GM21367 (cell line): ENCODE results near the gene SPATA16.
"Not testable (repeated sequence)": the region's sequence is repeated elsewhere in the genome, so short reads cannot be mapped to it uniquely, and the experiment has no call there.

Experiments used
- ATAC-seq: cut with Tn5 transposase; IDR thresholded peaks from one replicate; pipeline ENCODE4 v1.9.1; 2021; ENCODE audit not compliant: unreplicated experiment

Gene SPATA16, protein sequence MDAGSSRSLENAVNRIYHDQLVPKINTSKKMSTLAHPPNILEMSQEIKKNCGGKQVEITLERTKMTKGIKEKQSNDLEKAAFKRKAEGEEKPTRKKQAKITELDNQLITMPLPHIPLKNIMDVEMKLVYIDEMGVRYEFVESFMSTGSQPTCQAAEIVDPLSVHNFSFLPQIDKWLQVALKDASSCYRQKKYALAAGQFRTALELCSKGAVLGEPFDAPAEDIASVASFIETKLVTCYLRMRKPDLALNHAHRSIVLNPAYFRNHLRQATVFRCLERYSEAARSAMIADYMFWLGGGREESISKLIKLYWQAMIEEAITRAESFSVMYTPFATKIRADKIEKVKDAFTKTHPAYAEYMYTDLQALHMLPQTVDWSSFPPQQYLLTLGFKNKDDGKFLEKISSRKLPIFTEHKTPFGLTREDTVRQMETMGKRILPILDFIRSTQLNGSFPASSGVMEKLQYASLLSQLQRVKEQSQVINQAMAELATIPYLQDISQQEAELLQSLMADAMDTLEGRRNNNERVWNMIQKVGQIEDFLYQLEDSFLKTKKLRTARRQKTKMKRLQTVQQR

DNA sequence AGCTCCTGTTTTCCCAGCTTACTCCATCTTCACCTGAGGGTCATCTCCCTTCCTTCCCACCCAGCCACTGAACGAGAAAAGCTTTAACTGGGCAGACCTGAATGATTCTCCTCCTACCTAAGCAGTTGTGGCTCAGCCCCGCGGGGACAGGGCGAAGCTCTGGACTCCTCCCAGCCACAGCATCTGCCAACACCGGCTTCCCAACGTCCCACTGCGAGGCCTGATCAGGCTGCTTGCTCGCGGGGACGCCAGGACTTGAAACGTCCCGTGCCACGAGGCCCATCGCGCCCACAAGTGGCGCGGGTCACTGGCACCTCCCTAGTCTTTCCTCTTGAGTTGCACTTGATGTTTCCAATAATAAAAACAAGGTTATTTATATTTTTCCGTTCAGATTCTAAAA lies at the start of gene SPATA16:
Gene SPATA16 (minus strand): TSS at position 250 of the 400 bp plus-strand sequence. CDS start 23,504 bp downstream, outside the sequence.
- no peak for ATAC-seq

DNA sequence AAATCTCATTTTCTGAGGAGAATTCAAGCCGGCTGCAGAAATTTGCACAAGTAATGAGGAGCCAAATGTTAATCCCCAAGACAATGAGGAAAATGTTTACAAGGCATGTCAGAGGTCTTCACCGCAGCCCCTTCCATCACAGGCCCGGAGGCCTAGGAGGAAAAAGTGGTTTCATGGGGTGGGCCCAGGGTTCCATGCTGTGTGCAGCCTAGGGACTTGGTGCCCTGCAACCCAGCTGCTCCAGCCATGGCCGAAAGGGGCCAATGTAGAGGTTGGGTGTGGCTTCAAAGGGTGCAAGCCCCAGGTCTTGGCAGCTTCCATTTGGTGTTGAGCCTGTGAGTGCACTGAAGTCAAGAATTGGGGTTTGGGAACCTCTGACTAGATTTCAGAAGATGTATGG lies 42.0 kb upstream of the SPATA16 start:
- ATAC-seq, result not testable (repeated sequence)

DNA sequence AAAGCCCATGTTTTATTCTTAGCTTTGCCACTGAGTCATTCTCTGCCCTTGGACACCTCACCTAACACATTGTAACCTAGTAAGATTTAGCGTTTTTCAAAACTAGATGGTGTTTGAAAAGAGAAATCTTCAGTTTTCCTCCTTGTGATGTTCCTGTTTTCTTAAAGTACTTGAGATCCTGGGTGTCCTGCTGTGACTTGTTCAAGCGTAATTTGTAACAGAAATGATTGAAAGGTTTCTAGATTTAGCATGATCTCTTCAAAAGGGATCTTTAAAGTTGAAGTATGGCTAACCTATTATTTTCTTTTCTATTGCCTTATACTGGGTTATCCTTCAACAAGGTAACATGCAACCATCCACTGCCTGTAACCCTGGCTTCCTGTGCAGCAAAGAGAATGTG lies 32.6 kb upstream of the SPATA16 start:
- ATAC-seq, result no peak

DNA sequence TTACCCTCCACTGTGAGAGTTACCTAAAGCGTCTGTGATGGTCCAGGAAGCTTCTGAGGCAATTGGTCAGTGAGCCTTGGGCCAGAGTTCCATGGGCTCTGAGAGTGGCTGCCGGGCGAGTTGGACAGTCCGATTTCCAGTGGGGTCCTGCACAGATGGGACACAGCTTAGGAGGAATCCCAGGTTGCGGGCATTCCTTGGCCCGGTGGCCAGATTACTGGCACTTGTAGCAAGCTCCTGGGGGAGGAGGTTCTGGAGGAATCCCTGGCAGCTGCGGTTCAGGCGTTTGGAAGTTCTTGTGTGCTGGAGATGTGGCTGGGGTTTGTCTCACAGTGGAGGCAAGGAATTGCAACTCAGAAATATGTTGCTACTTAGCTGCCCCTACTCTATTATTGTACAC lies 18.1 kb upstream of the SPATA16 start:
- ATAC-seq, result not testable (repeated sequence)

DNA sequence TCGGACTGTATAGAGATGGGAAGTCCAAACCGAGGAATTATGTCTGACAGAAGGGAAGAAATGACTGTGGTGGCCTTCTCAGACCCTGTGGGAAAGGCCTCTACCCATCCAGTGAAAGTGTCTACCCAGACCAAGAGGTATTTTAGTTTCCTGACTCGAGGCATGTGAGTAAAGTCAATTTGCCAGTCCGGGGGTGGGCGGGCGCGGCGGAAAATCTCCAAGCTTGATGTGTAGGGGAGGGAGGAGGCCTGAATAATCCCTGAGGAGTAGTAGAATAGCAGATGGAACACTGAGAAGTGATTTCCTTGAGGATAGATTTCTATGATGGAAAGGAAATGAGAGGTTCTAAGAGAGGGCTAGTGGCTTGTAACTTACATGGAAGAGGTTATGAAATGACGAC lies 15.5 kb upstream of the SPATA16 start:
- ATAC-seq, result not testable (repeated sequence)

DNA sequence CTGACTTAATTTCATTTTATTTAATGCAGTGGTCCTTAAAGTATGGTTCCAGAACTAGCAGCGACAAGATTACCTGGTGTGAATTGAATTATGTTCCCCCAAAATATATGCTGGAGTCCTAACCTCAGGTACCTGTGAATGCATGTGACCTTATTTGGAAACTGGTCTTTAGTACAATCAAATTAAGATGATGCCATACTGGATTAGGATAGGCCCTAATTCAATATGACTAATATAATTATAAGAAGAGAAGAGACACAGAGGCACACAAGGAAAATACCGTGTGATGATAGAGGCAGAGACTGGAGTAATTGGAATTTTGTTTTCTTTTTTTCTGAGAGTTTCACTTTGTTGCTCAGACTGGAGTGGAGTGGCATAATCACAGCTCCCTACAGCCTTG lies 12.6 kb upstream of the SPATA16 start:
- ATAC-seq, result no peak

DNA sequence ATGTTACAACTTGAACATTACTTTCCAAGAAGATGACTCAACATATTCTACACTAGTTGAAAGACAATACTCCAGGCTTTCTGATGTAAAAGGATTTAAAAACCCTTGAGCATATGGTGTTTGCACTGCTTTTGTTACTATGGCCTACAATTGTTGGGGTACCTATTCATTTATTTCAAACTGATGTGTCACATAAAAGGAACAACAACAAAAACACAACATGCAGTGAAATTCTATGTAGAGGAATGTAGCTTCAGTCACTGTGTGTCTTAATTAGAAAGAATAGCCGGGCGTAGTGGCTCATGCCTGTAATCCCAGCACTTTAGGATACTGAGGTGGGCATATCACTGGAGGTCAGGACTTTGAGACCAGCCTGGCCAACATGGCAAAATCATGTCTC lies 1.6 kb downstream of the SPATA16 start:
- ATAC-seq, result no peak

DNA sequence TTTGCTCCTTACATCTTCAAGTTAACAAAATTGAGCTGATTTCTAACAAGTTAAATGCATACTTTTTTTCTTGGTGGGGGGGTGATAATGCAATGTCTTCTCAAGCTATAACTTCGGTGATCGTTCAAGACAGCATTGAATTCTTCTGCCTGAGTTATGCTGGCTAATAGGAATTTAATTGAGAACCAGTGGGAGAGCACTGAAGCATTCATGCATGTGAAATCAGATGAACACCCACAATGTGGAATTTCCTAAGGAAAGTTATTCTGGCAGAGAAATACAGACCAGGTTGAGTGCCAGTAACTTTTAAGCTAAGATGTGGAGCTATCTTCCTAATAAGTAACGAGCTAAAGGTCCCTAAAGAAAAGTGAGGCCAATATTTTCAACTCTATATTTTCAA lies 3.0 kb downstream of the SPATA16 start:
- ATAC-seq, result no peak

DNA sequence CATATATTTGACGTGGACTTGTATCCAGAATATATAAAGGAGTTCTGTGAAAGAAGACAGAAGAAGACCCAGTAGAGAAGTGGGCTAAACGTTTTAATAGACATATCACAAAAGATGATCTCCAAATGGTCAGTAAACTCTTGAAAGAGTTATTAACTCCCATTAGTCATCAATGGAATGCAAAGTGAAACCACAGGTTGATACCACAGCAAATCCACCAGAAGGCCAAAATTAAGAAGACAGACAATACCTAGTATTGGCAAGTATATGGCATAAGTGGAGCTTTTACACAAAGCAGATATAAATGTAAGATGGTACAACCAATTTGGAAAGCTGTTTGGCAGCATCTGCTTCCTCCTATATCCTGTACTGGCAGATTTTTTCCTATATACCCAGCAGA lies 6.0 kb downstream of the SPATA16 start:
- ATAC-seq, result no peak

DNA sequence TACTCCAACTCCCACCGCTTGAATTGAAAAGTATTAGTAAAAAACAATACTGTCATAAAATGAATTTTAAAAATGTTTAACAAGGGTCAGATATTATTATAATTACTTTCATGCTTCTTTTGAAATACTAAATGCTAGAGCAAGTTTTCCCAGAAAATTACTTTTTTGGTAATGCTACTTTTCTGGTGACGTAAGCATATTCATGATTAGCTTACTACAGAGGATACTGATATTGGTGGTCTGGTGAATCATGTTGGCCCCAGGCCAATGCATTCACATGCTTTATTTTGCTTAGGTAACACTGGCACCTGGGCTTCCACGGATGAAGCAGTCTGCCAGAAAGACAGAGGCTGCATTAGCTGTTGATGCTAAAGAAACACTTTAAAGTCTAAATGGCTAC lies 12.4 kb downstream of the SPATA16 start:
- ATAC-seq, result no peak

DNA sequence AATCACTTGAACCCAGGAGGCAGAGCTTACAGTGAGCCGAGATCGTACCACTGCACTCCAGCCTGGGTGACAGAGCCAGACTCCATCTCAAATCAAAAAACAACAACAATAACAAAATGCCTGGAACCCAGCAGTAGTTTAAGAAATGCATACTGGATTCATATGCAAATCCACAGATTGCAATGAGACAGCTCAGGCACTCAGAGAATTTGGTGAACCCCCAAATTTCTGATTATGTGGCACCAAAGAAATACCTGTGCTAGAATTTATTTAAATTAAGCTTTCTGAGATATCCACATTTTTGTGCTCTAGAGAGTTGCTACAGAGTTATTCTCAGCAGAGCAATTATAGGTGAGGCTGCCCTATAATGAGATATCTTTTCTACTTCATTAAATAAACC lies 29.7 kb downstream of the SPATA16 start:
- no peak for ATAC-seq

DNA sequence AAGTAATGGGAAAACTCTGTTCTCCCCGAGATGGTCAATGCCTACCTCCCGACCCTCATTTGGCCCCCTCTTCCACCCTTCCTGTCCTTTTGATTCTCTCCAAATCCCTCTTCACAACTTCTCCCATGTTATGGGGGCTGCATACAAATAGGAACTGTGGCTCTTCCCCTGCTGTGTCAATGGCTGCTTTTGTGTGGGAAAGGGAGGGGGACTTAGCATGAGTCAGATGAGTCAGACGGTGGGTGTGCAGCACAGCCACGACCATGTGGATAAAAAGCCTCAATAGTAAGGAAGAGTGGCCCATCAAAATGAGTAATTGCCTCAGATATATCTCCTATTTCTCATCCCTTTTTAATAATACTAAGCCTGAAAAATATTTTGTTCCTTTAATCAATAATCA lies 31.9 kb downstream of the SPATA16 start:
- ATAC-seq, result no peak

DNA sequence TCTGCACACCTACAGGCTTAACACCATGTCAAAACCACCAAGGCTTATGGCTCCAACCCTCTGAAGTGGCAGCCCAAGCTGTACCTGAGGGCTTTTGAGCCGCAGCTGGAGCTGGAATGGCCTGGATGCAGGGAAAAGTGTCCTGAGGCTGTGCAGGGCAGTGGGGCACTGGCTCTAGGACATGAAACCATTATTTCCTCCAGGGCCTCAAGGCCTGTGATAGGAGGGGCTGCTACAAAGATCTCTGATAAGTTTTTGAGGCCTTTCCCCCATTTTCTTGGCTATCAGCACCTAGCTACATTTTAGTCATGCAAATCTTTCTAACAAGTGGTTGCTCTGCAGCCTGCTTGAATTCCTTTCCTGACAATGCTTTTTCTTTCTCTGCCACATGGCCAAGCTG lies 37.6 kb downstream of the SPATA16 start:
- no peak for ATAC-seq

DNA sequence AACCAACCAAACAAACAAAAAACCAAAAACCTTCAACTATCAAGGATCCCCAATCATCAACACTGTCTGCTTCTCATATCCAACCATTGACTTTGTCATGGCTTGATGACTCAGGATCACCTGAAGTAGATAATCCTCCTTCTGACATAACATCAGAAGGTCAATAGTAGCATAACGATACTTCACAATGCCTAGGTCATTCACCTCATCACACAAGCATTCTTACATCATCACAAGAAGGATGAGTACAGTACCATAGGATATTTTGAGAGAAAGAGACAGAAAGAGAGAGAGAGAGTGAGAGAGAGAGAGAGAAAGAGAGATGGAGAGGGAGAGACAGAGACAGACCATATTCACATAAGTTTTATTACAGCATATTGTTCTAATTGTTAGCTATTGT lies 42.1 kb downstream of the SPATA16 start:
- no peak for ATAC-seq

DNA sequence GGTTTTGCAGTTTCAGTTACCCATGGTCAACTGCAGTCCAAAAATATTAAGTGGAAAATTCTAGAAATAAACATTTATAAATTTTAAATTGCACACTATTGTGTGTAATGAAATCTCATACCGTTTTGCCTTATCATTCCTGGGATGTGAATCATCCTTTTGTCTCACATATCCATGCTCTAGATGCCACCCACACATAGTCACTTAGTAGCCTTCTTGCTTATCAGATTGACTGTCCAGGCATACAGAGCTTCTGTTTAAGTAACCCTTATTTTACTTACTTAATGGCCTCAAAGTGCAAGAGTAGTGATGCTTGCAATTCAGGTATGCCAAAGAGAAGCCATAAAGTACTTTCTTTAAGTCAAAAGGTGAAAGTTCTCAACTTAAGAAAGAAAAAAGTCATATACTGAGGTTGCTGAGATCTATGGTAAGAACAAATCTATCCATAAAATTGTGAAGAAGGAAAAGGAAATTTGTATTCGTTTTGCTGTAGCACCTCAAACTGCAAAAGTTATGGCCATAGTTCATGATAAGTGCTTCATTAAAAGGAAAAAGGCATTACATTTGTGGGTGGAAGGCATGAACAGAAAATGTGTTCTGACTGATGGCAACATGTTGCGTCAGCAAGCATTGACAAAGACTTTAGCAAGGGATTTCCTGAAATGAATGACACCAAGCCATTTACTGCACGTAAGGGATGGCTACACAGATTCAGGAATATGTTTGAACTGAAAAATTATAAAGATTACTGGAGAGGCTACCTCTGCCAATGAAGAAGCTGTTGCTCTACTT lies 43.8 kb downstream of the SPATA16 start:
- no peak for ATAC-seq

DNA sequence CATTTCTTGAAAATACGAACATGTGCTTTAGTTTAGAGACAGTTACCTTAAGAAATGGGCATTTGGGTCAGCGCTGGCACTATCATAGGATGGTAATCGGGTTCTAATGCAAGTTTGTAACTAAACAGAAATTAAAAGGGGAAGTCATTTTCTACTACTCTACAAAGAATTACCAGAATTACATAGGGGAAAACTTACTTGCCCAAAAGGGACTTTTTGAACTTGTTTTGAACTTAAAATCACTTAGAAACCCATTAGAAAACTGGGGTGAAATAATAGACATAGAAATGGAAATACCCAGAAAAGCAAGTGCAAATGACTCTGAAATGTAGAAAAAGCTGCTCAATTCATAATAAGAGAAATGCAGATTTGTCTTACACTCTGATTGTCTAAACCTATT lies 44.9 kb downstream of the SPATA16 start:
- no peak for ATAC-seq

DNA sequence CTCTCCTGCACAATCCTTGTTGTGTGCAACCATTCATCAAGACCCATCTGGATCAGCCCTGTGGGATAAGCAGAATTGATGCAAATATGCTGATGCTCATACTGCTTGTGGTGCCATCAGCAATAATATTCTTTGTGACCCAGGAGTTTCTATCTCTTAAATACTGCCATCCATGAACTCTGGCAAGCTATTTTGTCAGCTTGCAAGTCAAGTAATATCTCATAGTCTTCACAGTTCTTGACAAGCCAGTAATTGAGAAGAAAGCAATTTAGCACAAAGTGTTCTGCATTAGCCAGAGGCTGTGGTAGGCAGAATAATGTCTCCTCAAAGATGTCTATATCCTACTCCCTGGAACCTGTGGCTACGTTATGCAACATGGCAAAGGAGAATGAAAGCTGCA lies 49.0 kb downstream of the SPATA16 start:
- no peak for ATAC-seq

DNA sequence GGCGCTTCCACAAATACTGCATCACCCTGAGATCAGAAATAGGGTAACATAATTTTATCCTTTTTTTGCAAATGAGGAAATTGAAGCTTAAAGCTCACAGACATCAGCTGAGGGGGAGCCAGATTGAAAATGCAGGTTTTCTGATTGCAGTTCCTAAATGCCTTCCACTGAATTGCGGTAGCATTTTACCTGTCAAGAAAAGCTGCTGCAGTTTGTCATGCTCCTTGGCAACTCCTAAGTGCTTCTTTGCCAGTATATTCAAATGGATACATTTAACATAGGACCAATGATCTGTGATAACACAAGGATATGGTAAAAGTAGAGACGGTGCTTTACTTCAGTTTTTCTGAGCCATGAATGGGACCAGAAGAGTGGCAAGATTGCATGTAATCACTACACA lies 50.5 kb downstream of the SPATA16 start:
- no peak for ATAC-seq

DNA sequence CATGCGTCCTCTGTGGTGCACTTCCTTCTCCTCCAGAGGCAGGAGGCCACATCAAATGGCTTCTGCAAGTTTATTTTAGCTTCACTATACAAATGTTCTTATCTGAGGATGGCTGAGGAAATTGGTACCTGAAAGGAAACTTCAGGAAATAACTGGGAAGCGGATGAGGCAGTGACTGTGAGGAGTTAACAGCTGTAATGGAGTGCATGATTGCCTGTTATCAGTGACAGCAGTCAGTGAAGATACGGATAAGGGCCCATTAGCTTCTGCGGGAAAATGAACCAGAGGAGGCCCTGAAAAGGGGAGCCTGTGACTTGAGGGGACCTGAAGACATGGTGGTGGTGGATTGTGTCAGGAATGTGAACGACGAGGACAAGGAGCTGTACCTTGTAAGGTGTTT lies 51.8 kb downstream of the SPATA16 start:
- ATAC-seq, result no peak

DNA sequence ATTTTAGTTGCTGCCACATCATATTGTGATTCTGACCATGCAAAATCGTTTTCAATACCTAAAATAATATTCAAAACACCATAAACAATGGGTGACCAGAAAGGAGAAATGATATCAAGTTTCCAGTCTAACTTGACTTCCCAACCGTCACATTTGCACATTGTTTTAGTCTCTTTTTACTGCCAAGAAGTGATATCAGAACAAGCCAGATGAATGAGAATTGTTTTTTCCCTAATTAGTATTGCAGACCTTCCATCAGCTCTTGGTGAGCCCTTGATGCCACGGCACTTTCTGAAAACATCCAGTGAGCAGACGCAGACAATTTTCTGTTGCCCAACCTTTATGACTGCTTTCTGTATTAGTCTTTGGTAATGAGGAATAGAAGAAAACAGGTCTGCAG lies 62.5 kb downstream of the SPATA16 start:
- no peak for ATAC-seq

DNA sequence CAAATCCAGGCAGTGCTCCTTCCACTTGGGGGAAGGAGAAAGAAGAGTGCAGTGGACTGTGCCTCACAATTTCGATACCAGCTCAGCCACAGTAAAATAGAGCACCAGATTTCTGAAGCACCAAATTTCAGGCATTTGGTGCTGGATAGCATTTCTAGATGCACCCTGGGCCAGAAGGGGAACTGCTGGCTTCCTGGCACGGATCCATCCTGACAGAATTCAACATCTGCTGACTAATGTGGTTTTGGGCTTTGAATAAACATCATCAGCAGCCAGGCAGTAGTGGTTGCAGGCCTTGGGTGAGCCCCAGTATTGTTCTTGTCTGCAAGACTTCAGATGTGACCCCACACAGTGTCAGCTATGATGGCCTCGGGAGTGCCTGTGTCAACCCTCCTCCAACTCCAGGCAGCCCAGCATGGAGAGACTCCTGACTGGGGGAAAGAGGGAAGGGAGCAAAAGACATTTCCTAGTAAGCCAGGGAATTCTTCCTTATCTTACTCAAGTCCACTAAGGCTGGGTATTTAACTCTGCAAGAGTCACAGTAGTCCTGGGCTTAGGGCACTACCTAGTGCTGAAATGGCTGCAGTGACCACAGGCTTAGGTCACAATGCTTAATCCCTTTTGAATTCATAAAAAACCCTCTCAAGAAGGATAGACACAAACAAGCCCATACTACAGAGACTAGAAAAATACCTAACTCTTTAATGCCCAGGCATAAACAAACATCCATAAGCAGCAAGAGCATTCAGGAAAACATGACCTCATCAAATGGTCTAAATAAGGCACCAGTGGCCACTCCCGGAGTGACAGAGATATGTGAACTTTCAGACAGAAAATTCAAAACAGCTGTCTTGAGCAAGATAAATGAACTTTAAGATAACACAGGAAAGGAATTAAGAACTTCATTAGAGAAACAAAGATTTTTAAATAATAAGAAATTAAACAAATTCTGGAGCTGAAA lies 74.7 kb downstream of the SPATA16 start:
- ATAC-seq, result no peak
